Immature natural killer cell (primary cell): ENCODE data around the gene MAPK7. TPM values are rescaled to one million over a fixed set of nuclear protein-coding genes. Genes with fewer than 3 reads are reported as not detected.

ENCODE experiments used
- DNase-seq, 3 donors: peaks; one replicate each; pipeline ENCODE4 v3.0.0; 2022; ENCODE audit warnings: mixed read lengths in 1 of 3
- H3K27ac Mint-ChIP-seq, 6 donors: one replicate each; pipeline ENCODE4 v1.8.0; 2020; ENCODE audit warnings: mixed read lengths in 6 of 6, mild to moderate bottlenecking in 5 of 6, inconsistent platforms in 4 of 6, moderate library complexity in 3 of 6
- H3K27me3 Mint-ChIP-seq, 3 donors: one replicate each; pipeline ENCODE4 v1.8.0; 2020 to 2021; ENCODE audit warnings: low read depth in 3 of 3, mild to moderate bottlenecking in 3 of 3, mixed read lengths in 3 of 3, moderate library complexity in 3 of 3, inconsistent platforms in 1 of 3
- H3K36me3 Mint-ChIP-seq, 3 donors: one replicate each; pipeline ENCODE4 v1.8.0; 2020; ENCODE audit warnings: mixed read lengths in 3 of 3, inconsistent platforms in 2 of 3, mild to moderate bottlenecking in 2 of 3
- H3K4me1 Mint-ChIP-seq, 2 donors: one replicate each; pipeline ENCODE4 v1.8.0; 2020; ENCODE audit warnings: inconsistent platforms in 2 of 2, mild to moderate bottlenecking in 2 of 2, mixed read lengths in 2 of 2, moderate library complexity in 1 of 2
- H3K4me3 Mint-ChIP-seq, 5 donors: one replicate each; pipeline ENCODE4 v1.8.0; 2020; ENCODE audit warnings: mild to moderate bottlenecking in 5 of 5, mixed read lengths in 5 of 5, inconsistent platforms in 3 of 5, moderate library complexity in 3 of 5
- H3K9me3 Mint-ChIP-seq, 6 donors: one replicate each; pipeline ENCODE4 v1.8.0; 2020; ENCODE audit warnings: mild to moderate bottlenecking in 6 of 6, mixed read lengths in 6 of 6, inconsistent platforms in 4 of 6, moderate library complexity in 3 of 6
- polyA plus RNA-seq, 3 donors: library from polyadenylated mRNA; unstranded; fragments of 300-500 nt; fragmentation: Illumina TruSeq; gene quantifications; one replicate each; pipeline ENCODE4 v1.2.3, GENCODE V29; 2021

The MAPK7 gene
- polyA plus RNA-seq, 3 donors from 2014 or later: 3.4 to 23.0 (median 7.3) TPM

DNA sequence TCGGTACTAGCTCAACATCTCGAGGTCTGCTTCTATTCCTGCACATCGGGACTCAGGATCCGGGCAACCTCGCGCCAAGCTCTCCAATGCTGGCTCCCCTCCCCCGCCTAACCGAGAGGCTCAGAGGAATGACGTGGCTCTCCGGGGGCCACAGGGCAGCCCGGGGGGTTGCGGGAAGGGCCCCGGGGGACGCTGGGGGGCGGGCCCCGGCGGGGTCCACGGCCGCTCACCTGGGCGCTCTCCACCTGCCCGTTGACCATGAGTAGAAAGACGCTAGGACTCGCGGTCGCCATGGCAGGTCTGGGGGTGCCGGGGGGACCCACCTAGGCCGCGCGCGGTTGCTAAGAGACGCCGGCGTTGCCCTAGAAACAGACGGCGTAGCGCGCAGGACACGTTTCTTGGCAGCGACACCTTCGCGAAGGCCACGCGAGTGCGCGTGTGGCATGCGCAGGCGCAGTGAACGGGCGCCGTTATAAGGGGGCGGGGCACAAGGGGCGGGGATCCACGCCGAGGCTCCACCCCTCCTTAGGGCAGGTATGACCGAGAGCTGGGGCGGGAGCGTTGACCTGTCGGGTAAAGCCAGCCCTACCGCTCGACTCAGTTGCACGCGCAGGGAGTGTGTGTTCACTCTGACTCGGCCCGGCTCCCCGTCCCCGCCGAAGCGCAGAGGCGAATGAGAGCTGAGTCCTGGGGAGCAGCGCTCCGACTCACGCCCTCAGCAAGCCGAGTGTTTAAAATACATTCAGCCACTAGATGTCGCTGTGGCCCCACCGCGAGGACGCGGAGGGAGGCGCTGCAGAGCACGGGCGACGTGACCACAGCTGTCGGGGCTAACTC is 15.8 kb upstream of the MAPK7 start, which contains the start of gene B9D1:
B9D1 (minus strand) TSS at position 447 of the 837 bp plus-strand sequence; CDS start at position 293, 154 bp downstream.
- Mint-ChIP-seq H3K27me3 (peaks cover 6 to 15% (median 8%) of the 10 kb centered on the region in 3 donors), H3K4me1 (peaks cover 44 to 48% of the 10 kb centered on the region in 2 donors), H3K36me3 (peaks cover 0 to 8% (median 0%) of the 10 kb centered on the region in 3 donors), H3K9me3 (no peaks in the 10 kb centered on the region), H3K27ac (peak within 1 kb of the TSS; percentile 72 to 93 (median 88)), H3K4me3 (peak within 1 kb of the TSS; percentile 93 to 96 (median 96))
- peak; percentile 91 to 94 (median 93) for DNase-seq

DNA sequence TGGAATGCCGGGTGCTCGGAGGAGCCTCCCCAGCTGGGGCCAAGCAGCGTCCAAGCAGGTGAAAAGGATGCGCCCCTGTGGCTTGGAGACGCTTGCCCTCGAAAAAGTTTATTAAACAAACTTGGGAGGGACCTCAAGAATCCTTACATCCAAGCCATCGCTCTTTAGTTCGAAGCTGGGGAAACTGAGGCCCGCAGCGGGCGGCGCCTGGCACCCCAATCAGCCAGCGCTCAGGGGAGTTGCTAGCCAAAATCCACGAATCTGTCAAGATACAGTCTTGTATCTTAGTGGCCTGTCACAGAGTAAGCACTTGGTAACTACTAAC is 15.2 kb upstream of the MAPK7 start:
- Mint-ChIP-seq H3K4me3 (peak overlapping the region; percentile 93 to 96 (median 96)), H3K27me3 (peaks cover 6 to 15% (median 8%) of the 10 kb centered on the region in 3 donors), H3K36me3 (peaks cover 0 to 8% (median 0%) of the 10 kb centered on the region in 3 donors), H3K9me3 (no peaks in the 10 kb centered on the region), H3K4me1 (peaks cover 50 to 54% of the 10 kb centered on the region in 2 donors), H3K27ac (peak overlapping the region in 5 of 6 donors; percentile 79 to 93 (median 90))
- no peak for DNase-seq

DNA sequence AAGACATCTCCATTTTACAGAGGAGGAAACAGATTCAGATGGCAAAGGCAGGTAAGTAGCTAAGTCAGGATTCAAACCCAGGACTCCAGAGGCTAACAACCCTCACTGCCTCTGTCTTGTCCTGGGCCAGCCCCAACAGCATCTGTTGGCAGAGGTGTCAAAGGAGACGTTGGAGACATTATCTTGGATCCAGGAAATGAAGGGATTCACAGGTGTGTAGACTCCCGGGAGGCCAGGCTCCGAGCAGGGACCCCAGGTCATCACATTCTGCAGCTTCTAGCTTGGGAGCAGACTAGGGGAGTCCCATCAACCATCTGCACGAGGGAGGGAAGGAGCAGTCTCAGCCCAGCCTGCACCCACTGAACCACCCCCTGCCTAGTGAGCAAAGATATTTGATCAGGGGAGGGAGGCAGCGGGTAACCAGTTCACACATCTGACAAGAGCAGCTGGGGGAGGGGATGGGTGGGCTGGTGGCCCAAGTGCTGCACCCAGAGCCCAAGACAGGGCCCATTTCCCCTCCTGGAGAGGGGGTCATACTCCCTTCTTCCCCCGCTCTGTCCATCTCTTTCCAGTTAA is 14.8 kb upstream of the MAPK7 start:
- no peak for DNase-seq
- peaks cover 0 to 6% (median 0%) of the 10 kb centered on the region in 3 donors for H3K36me3 Mint-ChIP-seq
- peaks cover 6 to 15% (median 8%) of the 10 kb centered on the region in 3 donors for H3K27me3 Mint-ChIP-seq
- no peaks in the 10 kb centered on the region for H3K9me3 Mint-ChIP-seq
- H3K4me1 Mint-ChIP-seq: peaks cover 54 to 58% of the 10 kb centered on the region in 2 donors
- H3K27ac Mint-ChIP-seq: peak overlapping the region; percentile 52 to 81 (median 75)
- H3K4me3 Mint-ChIP-seq: peak overlapping the region; percentile 55 to 96 (median 93)

DNA sequence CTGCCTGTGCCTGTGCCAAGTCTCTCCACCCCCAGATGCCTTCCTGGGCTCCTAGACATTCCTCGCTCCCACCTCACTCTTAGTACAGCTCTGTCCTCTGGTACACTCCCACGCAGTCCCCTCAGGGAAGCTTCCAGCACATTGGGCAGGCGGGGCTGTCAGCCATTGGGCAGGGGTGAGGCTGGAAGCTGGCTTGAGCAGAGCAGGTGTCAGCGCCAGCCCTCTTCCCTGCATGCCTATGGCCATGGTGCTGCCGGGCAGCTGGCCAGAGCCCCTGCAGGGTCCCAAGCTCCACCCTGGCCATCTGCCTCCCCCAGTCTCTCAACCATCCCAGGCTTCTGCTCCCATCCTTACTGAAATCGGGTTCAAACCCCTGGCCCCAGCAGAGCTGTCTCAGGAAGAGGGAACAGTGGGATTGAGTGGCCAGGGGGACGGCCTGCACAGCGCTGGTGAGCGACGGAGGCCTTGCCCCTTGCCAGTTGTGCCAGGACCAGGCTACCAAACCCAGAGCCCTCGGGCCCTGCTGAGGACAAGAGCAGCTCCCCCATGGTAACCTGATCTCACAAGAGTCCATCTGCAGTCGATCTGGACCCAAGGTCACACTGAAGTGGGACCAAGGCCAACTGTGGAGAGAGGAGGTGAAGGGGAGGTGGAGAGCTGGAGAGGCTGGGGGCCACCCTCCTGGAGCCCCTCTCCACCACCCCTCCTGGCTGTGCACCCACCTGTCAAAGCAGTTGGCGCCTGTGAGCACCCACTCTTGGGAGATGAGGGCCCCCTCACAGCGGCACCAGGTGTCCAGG is 13.4 kb upstream of the MAPK7 start:
- Mint-ChIP-seq H3K4me1 (peaks cover 68 to 72% of the 10 kb centered on the region in 2 donors), H3K27ac (peak overlapping the region in 5 of 6 donors; percentile 3 to 98 (median 35)), H3K36me3 (peaks cover 0 to 3% (median 0%) of the 10 kb centered on the region in 3 donors), H3K9me3 (peaks cover 0 to under 1% (median 0%) of the 10 kb centered on the region in 6 donors), H3K4me3 (no peak overlapping the region), H3K27me3 (peaks cover 8 to 13% (median 11%) of the 10 kb centered on the region in 3 donors)
- DNase-seq: no peak

DNA sequence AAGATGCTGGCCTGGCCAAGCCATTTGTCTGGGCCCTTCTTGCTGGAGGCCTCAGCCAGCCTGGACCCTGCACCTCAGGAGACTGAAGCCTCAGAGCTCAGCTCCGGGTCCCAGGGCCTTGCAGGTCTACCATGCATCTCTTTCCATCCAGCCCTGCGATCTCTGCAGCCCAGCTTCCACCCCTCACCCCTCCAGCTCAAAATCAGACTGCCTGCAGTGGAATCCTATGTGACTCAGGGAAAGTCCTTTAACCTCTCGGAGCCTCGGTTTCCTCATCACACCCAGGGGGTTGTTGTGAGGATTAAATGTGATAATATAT is 12.8 kb upstream of the MAPK7 start:
- peaks cover 8 to 19% (median 13%) of the 10 kb centered on the region in 3 donors for H3K27me3 Mint-ChIP-seq
- no peak for DNase-seq
- H3K27ac Mint-ChIP-seq: peak overlapping the region in 5 of 6 donors; percentile 70 to 98 (median 81)
- peaks cover 0 to 2% (median 0%) of the 10 kb centered on the region in 6 donors for H3K9me3 Mint-ChIP-seq
- peaks cover 0 to 3% (median 0%) of the 10 kb centered on the region in 3 donors for H3K36me3 Mint-ChIP-seq
- H3K4me1 Mint-ChIP-seq: peaks cover 73 to 77% of the 10 kb centered on the region in 2 donors
- H3K4me3 Mint-ChIP-seq: no peak overlapping the region

DNA sequence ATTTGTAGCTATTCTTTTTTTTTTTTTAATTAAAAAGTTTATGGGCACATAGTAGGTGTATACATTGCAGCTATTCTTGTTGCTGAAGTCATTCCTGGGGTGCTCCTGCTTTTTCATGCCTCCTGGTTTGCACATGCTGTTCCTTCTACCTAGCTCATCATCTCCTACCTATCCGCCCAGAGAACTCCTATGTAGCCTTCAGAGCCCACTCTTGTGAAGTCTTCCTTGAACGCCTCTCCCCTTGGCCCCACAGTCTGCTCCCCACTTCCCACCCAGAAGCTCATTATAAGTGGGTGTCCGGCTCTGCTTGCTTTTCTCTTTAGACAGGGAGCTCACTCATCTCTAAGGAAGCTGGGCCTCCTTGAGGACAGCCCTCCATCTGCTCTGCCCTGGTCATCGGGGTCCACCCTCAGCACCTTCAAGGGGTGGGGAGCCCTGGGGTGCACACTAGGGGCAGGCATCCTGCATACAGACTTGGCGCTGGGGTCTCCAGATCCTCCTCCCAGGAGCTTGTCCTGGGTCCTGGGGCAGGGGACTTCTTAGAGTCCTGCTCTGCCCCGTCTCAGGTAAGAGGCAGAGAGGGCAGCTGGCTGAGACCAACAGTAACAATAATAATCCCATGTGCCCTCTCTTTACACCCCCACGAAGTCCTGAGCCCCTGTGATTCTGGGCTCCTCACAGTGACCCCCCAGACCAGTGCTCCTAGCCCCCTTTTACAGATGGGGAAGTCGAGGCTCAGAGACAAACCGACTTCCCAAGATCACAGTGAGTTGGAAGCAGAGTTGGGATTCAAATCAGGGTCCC is 12.3 kb upstream of the MAPK7 start:
- Mint-ChIP-seq H3K4me3 (no peak overlapping the region), H3K9me3 (peaks cover 0 to 2% (median 0%) of the 10 kb centered on the region in 6 donors), H3K27ac (peak overlapping the region; percentile 33 to 98 (median 80)), H3K36me3 (peaks cover 0 to 3% (median 0%) of the 10 kb centered on the region in 3 donors), H3K27me3 (peaks cover 8 to 24% (median 18%) of the 10 kb centered on the region in 3 donors), H3K4me1 (peaks cover 79 to 83% of the 10 kb centered on the region in 2 donors)
- DNase-seq: no peak

DNA sequence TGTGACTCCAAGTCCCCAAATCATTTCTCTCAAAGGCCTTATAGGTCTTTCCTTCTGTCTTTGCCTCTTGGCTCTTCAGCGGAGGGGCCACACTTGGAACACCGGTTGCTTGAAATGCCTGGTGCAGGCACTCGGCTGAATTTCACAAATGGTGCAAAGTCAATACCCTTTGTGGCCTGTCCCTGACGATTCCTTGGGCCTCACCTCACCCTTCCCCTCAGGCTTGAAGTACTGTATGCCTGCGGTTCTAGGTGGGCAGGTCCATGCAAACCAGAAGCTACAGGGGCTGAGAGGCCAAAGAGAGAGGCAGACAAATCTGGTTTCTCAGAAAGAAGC is 11.7 kb upstream of the MAPK7 start:
- H3K36me3 Mint-ChIP-seq: peaks cover 0 to 3% (median 0%) of the 10 kb centered on the region in 3 donors
- H3K4me1 Mint-ChIP-seq: peaks cover 81 to 83% of the 10 kb centered on the region in 2 donors
- peak overlapping the region; percentile 78 to 98 (median 88) for H3K27ac Mint-ChIP-seq
- peaks cover 0 to 2% (median 0%) of the 10 kb centered on the region in 6 donors for H3K9me3 Mint-ChIP-seq
- H3K27me3 Mint-ChIP-seq: peaks cover 8 to 30% (median 20%) of the 10 kb centered on the region in 3 donors
- no peak for DNase-seq
- no peak overlapping the region for H3K4me3 Mint-ChIP-seq

DNA sequence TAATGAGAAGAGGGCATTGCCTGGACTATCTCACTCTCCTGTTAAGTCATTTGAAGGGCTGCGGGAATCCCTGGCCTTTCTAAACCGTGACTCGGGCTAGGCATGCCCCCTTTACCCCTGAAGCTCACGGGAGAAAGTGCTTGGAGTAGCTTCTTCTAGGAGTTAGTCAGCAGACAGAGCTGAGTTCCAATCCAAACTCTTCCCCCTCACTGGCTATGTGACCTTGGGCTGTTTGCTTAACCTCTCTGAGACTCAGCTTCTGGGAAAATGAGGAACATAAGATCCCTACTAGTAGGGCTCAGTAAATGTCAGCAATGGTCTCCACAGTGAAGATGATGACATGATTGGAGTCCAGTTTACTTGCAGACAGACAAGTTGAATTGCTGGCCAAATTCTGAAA is 10.1 kb upstream of the MAPK7 start:
- peaks cover 0 to 3% (median 0%) of the 10 kb centered on the region in 3 donors for H3K36me3 Mint-ChIP-seq
- no peak for DNase-seq
- H3K27me3 Mint-ChIP-seq: peaks cover 2 to 29% (median 13%) of the 10 kb centered on the region in 3 donors
- H3K4me3 Mint-ChIP-seq: peak overlapping the region in 2 of 5 donors; percentile 14 to 84
- peak overlapping the region; percentile 95 to 98 (median 97) for H3K27ac Mint-ChIP-seq
- peaks cover 0 to 2% (median 0%) of the 10 kb centered on the region in 6 donors for H3K9me3 Mint-ChIP-seq
- peaks cover 85 to 88% of the 10 kb centered on the region in 2 donors for H3K4me1 Mint-ChIP-seq

DNA sequence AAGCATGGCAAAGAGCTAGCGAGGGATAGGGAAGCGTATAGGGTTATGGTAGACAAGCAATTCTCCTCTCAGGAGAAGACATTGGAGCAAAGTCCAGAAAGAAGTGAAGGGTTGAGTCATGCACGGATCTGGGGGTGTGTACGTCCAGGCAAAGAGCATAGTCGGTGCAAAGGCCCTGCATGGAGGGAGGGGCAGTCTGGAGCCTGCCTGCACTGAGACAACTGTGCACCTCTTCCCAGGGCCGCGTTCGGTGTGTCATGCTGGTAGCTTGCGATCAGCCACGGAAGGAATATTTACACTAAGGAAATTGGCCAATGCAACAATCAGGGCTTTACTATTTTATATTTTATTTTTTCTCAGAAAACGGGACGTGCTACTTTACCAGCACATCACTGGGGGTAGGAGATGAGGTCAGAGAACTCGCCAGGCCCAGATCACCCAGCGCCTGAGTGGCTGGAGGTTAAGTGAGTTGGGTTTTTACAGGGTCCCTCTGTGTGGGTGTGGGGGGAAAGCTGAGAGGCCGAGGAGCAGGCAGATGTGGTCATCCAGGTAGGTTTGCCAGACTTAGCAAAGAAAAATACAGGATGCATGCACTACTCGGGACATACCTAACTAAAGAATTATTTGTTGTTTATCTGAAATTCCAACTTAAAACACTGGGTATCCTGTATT is 9.1 kb upstream of the MAPK7 start:
- peak overlapping the region; percentile 84 to 100 (median 88) for H3K4me3 Mint-ChIP-seq
- H3K27me3 Mint-ChIP-seq: peaks cover 2 to 29% (median 13%) of the 10 kb centered on the region in 3 donors
- DNase-seq: no peak
- peaks cover 85% of the 10 kb centered on the region in 2 donors for H3K4me1 Mint-ChIP-seq
- peak overlapping the region; percentile 95 to 98 (median 97) for H3K27ac Mint-ChIP-seq
- H3K36me3 Mint-ChIP-seq: peaks cover 0 to 3% (median 0%) of the 10 kb centered on the region in 3 donors
- H3K9me3 Mint-ChIP-seq: peaks cover 0 to 2% (median 0%) of the 10 kb centered on the region in 6 donors

DNA sequence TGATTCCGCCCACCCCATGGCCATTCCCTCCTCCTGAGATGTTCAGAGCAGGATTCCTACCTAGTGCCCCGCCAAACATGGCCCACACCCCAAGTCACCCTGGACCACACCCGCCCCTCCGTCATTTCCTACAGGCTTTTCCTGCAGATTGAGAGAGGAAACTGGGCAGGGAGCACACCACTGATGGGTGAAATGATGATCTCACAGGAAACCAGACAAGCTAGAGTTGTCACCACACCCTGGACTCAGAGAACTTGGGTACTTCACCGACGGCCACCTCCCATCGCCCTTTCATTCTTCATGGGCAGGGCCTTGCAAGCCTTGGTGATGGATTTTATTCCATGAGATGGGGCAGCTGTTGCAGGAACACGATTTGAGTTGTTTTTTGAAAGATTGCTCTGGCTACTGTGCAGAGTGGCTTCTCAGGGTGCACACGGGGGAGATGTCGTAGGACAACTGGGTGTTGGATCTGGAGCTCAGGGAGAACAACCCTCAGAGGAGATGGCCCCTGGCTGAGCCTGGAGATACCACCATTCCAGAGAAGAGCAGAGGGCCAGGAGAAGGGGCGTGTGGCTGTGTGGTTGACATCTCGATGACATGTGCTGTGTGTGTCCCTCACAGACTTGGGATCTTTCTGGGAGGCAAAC is 8.3 kb upstream of the MAPK7 start:
- peak; percentile 73 to 79 (median 73) for DNase-seq
- Mint-ChIP-seq H3K4me3 (peak overlapping the region; percentile 84 to 100 (median 88)), H3K4me1 (peaks cover 87 to 88% of the 10 kb centered on the region in 2 donors), H3K27ac (peak overlapping the region; percentile 95 to 98 (median 97)), H3K27me3 (peaks cover 2 to 32% (median 13%) of the 10 kb centered on the region in 3 donors), H3K9me3 (peaks cover 0 to 2% (median 0%) of the 10 kb centered on the region in 6 donors), H3K36me3 (peaks cover 0 to 7% (median 0%) of the 10 kb centered on the region in 3 donors)

DNA sequence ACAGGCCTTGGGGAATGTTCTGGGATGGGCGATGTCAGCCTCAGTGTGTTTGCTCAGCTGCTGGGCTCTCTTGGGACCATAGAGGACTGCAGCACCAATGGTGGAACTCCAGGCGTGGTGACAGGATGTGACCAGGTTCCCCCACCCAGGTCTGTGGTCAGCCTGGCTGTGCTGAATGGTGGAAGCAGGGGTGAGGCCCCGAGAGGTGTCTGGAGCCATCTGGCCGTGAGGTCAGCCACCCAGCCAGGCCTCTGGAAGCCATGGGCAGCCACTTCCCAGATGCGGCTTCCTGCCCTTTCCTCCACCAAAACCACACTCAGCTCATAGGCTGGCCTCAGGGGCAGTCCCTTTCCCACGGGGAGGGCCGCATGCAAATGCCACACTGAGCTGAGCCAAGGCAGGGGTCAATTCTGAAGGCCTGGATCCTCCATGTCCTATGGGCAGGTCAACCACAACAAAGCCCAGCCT is 7.8 kb upstream of the MAPK7 start:
- Mint-ChIP-seq H3K9me3 (peaks cover 0 to 2% (median 0%) of the 10 kb centered on the region in 6 donors), H3K36me3 (peaks cover 0 to 7% (median 0%) of the 10 kb centered on the region in 3 donors), H3K27ac (peak overlapping the region; percentile 95 to 98 (median 97)), H3K4me1 (peaks cover 86 to 87% of the 10 kb centered on the region in 2 donors), H3K27me3 (peaks cover 2 to 32% (median 13%) of the 10 kb centered on the region in 3 donors), H3K4me3 (peak overlapping the region; percentile 84 to 100 (median 88))
- peak; percentile 72 to 78 (median 75) for DNase-seq
